ENCODE data around the gene ENOSF1.
"Not testable (repeated sequence)": the region's sequence is repeated elsewhere in the genome, so short reads cannot be mapped to it uniquely, and the experiment has no call there.

ENOSF1 gene

GRCh38 chr18:712401-713134, at the start of gene ENOSF1:
ENOSF1 (minus strand) TSS chr18:712630; CDS start chr18:712587, 43 bp downstream.
- DNase-seq (ENCODE audit: low read depth): peak; percentile 84

GRCh38 chr18:759864-760263, 47.4 kb upstream of the ENOSF1 start:
- not testable (repeated sequence) for DNase-seq (ENCODE audit: low read depth)

GRCh38 chr18:755506-755905, 43.1 kb upstream of the ENOSF1 start:
- no peak for DNase-seq (ENCODE audit: low read depth)

- DNase-seq (ENCODE audit: low read depth): no peak
Observed at GRCh38 chr18:754656-755055, 42.2 kb upstream of the ENOSF1 start.

GRCh38 chr18:750456-750855, 38.0 kb upstream of the ENOSF1 start:
- no peak for DNase-seq (ENCODE audit: low read depth)

GRCh38 chr18:744832-745597, 32.6 kb upstream of the ENOSF1 start:
- DNase-seq (ENCODE audit: low read depth): no peak

GRCh38 chr18:741931-742512, 29.6 kb upstream of the ENOSF1 start:
- peak; percentile 62 for DNase-seq (ENCODE audit: low read depth)

GRCh38 chr18:732371-732770, 19.9 kb upstream of the ENOSF1 start:
- no peak for DNase-seq (ENCODE audit: low read depth)

- no peak for DNase-seq (ENCODE audit: low read depth)
Observed at GRCh38 chr18:731185-731584, 18.8 kb upstream of the ENOSF1 start.

GRCh38 chr18:730692-731091, 18.3 kb upstream of the ENOSF1 start:
- no peak for DNase-seq (ENCODE audit: low read depth)

- DNase-seq (ENCODE audit: low read depth): peak; percentile 52
Observed at GRCh38 chr18:730120-730519, 17.7 kb upstream of the ENOSF1 start.

GRCh38 chr18:725646-726045, 13.2 kb upstream of the ENOSF1 start:
- DNase-seq (ENCODE audit: low read depth): no peak

GRCh38 chr18:723541-724080, 11.2 kb upstream of the ENOSF1 start:
- no peak for DNase-seq (ENCODE audit: low read depth)

GRCh38 chr18:717003-717402, 4.6 kb upstream of the ENOSF1 start:
- no peak for DNase-seq (ENCODE audit: low read depth)

GRCh38 chr18:715626-716025, 3.2 kb upstream of the ENOSF1 start:
- DNase-seq (ENCODE audit: low read depth): peak; percentile 87

- DNase-seq (ENCODE audit: low read depth): no peak
Observed at GRCh38 chr18:713135-713490, 683 bp upstream of the ENOSF1 start.

GRCh38 chr18:711657-712400, 601 bp downstream of the ENOSF1 start:
- peak; percentile 89 for DNase-seq (ENCODE audit: low read depth)

- peak; percentile 33 for DNase-seq (ENCODE audit: low read depth)
Observed at GRCh38 chr18:711310-711656, 1.1 kb downstream of the ENOSF1 start.

- no peak for DNase-seq (ENCODE audit: low read depth)
Observed at GRCh38 chr18:710418-711300, 1.8 kb downstream of the ENOSF1 start.

GRCh38 chr18:709771-710170, 2.7 kb downstream of the ENOSF1 start:
- no peak for DNase-seq (ENCODE audit: low read depth)

GRCh38 chr18:708096-708495, 4.3 kb downstream of the ENOSF1 start:
- DNase-seq (ENCODE audit: low read depth): no peak

Data from ELR (cell line).